ENCODE data around the gene BCL2L11. TPM values are rescaled to one million over a fixed set of nuclear protein-coding genes. Genes with fewer than 3 reads are reported as not detected.

The BCL2L11 gene
- total RNA-seq, 1 experiment from 2014 or later = 5.4 TPM

DNA sequence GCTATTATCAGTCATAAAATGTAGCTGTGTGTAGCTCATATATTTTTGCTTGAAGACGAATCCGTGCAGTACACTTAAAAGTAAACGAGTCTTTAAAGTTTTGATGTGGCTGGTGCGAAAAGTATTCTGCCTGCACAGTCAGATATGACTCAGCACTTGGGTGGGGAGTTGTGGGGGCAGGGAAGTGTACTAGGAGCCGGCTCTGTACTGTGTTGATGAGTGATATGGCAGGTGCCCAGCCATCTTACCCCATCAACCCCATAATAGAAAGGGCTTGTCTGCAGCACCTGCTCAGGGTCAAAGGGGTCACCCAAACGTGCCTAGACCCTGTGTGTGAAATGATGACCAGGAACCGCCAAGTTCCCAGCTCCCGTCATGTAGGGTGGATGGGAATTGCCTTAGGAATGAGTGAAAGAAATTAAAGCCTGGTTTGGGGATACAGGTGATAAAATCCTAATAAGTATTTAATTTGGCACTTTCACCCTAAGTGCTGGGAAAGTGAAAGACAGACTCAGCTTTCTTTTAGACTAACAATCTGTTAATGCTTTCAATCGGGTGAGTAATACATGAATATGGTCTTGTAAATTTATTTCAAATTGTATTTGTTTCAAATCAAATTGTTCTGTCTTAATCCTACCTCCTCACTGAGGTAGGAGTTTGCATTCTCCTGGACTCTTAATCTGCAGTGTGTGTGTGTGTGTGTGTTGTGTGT lies 48.0 kb downstream of the BCL2L11 start:
- DNase-seq (ENCODE audit: low read depth) = peak; percentile 83

DNA sequence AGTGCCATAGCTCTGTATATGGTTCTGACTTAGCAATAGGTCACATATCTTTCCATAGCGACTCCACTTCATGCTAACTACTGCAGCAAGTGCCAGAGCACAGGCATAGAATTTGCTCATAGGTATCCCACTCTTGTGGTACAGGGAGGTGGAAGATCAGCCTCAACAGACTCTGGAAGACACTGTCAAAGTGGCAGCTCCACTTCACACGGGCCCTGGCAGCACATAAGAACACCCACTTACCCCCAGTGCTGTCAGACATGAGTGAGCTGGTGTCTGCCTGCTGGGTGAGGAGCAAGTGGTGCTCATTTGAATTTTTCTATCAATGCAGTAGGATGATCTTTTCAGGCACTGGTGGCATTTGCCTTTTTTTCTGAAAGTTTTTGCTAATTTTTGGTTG lies 48.6 kb downstream of the BCL2L11 start:
- no peak for DNase-seq (ENCODE audit: low read depth)

- no peak for DNase-seq (ENCODE audit: low read depth)
These were observed 49.2 kb downstream of the BCL2L11 start for GRCh38 chr2:111169924-111170323.

DNA sequence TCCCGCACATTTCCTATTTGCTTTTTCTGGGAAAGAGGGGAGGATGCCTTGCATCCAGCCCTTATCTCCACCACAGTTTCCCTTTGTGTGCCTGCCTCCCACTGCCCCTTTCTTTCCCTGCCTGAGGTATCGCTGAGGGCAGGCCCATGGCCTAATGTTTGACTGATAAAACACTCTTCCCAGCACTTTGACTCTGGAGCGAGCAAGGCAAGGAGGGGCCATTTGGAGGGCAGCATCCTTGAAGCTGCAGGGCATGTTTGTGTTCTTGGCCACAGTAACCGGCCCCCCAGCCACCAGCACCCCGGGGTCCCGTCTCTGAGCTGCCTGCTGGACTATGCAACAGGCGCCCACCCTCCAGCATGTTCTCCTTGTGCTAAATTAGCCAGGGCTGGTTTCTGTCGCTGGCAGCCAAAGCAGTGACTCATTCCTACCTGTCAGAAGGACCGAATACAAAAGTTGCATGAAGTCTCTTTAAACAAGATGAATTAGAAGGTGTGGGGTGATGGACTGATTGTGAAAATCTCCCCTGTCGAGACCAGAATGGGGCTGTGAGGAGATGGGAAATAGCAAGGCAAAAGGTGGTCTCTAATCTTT lies 50.7 kb downstream of the BCL2L11 start:
- DNase-seq (ENCODE audit: low read depth) = no peak

- no peak for DNase-seq (ENCODE audit: low read depth)
These were observed 52.0 kb downstream of the BCL2L11 start for GRCh38 chr2:111172666-111173065.

GRCh38 chr2:111173338-111173737 lies 52.6 kb downstream of the BCL2L11 start:
- DNase-seq (ENCODE audit: low read depth) = no peak

GRCh38 chr2:111173856-111174255 lies 53.1 kb downstream of the BCL2L11 start:
- DNase-seq (ENCODE audit: low read depth) = no peak

DNA sequence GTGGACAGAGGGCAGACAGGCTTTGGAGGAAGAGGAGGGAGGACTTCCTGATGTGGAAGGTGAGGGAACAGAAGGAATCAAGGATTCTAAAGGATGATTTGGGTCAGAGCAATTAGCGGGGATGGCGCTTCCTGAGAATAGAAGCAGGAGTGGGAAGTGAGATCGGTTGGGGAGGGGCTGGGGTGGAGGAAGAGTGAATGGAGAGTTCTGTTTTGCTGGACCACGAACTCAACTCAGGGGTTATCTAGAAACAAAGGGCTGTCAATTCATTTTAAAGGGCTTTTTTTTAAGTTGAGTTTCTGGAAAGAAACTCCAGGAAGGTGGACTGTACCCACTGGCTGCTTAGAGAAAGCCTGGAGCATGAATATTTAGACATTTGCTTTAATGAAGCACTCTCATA lies 54.9 kb downstream of the BCL2L11 start:
- DNase-seq (ENCODE audit: low read depth) = no peak

DNA sequence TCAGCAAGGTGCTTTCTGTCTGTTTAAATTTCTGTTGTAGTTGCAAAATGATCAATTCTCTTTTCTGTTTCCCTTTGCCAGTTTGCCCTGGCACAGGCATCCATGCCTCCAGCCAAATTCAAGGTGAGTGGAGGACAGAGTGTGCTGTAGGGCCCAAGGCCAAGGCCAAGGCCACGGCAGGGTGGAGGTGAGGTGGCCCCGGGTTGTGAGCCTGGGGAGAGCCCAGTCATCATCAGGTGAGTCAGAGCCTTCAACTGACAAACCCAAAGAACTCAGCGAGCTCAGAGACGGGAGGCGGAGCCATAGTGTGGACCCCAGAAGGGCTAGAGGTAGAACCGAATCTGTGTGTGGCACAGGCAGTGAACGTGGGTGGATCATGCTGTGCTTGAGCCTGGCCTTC lies 55.7 kb downstream of the BCL2L11 start:
- no peak for DNase-seq (ENCODE audit: low read depth)

GRCh38 chr2:111176867-111177266 lies 56.2 kb downstream of the BCL2L11 start:
- no peak for DNase-seq (ENCODE audit: low read depth)

DNA sequence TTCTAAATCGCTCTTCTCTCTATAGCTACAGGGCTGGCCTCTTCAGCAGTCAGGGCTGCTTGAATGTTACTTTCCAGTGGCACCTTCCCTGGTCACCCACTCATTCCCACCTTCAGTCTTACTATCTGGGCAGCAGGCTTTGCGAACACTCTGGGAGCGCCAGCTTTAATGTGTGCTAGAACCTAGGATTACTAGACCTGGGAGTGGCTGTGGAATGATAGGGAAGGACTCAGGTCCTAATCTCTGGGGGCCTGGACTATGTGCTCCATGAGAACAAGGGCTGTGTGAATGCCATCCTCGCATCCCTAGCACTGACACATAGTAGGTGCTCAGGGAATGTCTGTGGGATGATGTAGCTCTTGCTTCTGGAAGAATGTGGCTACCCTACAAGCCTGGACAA lies 57.6 kb downstream of the BCL2L11 start:
- no peak for DNase-seq (ENCODE audit: low read depth)

GRCh38 chr2:111178730-111179405 lies 58.2 kb downstream of the BCL2L11 start:
- DNase-seq (ENCODE audit: low read depth) = peak; percentile 66

- no peak for DNase-seq (ENCODE audit: low read depth)
These were observed 61.4 kb downstream of the BCL2L11 start for GRCh38 chr2:111182121-111182520.

DNA sequence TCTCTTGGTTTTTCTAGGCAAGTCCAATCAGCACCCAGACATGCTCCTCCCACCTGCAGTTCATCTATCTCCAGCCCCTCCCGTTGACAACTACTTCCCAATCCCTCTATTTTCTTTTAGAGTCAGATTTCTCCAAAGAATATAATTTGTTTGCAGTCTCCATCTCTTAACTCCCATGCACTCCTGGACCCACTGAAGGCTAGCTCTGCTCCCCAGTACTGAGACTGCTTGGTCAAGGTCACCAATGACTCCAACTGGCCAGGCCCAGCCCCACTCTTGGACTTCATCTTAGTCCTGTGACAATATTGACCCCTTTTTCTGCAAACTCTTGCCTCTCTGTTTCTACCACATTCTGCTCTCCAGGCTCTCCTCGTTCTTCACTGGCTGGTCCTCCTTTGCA lies 62.0 kb downstream of the BCL2L11 start:
- no peak for DNase-seq (ENCODE audit: low read depth)

DNA sequence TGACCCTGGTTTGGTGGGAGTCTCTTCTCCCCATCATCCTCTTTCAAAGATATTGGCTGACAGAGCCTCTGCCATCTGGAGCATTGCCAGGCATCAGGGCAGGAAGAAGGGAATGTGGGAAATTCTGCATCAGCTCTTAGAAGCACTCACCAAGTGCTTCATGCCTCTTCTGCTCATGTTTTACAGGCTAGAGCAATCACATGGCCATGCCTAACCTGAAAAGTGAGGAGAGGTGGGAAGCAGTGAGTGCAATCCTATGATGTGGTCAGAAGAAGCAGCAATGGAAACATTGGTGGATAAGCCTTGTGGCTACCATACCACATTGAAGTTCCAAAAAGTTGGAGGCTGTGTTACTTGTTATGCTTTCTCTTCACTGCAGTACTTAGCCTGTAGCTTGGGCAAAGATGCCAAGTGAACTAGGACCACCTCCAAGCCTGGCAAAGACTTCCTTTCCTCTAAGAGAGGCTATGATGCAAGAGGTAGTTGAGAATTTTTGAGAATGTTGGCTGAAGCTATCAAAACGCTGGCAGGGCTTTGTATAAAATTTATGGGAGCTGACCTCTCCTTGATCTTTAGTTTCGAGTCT lies 64.1 kb downstream of the BCL2L11 start:
- no peak for DNase-seq (ENCODE audit: low read depth)

- DNase-seq (ENCODE audit: low read depth) = no peak
These were observed 64.8 kb downstream of the BCL2L11 start for GRCh38 chr2:111185361-111186022.

- DNase-seq (ENCODE audit: low read depth) = no peak
These were observed 65.5 kb downstream of the BCL2L11 start for GRCh38 chr2:111186121-111186715.

GRCh38 chr2:111186933-111187332 lies 66.2 kb downstream of the BCL2L11 start:
- DNase-seq (ENCODE audit: low read depth) = no peak

- no peak for DNase-seq (ENCODE audit: low read depth)
These were observed 68.0 kb downstream of the BCL2L11 start for GRCh38 chr2:111188681-111189080.

- DNase-seq (ENCODE audit: low read depth) = no peak
These were observed 68.4 kb downstream of the BCL2L11 start for GRCh38 chr2:111189106-111189505.

DNA sequence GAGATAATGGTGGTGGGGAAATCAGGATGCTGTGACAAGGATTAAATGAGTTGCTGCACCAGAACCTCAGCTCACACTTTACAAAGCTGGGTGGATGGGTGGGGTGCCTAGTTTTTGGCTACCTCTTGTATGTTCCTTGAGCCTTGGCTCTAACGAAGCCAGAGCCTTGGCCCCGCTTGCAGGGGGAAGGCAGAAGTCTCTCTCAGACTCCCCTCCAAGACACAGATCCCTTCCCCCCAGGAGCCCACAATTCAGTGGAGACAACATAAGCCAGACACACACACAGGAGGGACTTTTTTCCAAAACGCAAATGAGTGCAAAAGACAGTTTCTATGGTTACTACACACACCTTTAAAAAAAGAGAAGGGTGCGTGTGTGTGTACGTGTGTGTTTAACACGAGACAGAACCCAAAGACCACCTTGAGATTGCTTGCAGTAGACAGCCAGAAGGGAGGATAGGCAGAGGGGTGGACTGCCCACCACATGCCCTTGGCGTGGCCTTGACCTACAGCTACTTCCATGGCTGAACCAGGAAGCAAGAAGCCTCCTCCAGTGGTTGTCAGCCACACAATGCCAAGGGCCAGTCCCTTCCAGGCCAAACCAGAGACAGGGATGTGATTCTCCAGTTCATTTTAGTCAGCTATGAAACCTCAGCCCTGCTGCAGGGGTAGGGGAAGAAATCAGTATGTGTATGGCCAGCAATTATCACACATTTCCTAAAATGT lies 70.3 kb downstream of the BCL2L11 start:
- no peak for DNase-seq (ENCODE audit: low read depth)
